Gastroesophageal sphincter (tissue), 3 donors: ENCODE measurements around the gene FAM222B.

ENCODE experiments used
- CTCF ChIP-seq, 4 experiments: fragments of 200-600 bp in 2 of 4; fragments of 450-650 bp in 2 of 4; sonication (generic) in 1 of 4; IDR thresholded peaks; one replicate each; pipeline ENCODE4 v1.5.1; 2017 to 2019; ENCODE audit warnings: antibody characterized with exemption in 4 of 4, mild to moderate bottlenecking in 2 of 4, moderate library complexity in 2 of 4
- EP300 ChIP-seq: sonication (generic); formaldehyde crosslinking; IDR thresholded peaks from one replicate; pipeline ENCODE4 v1.6.1; 2017; ENCODE audit warnings: antibody characterized with exemption, mild to moderate bottlenecking
- POLR2A ChIP-seq, 2 donors: fragments of 450-650 bp; IDR thresholded peaks; one replicate each; pipeline ENCODE4 v1.6.1; 2017; ENCODE audit warnings: antibody characterized with exemption in 2 of 2, mild to moderate bottlenecking in 2 of 2, moderate library complexity in 1 of 2
- POLR2AphosphoS5 ChIP-seq: sonication (generic); formaldehyde crosslinking; IDR thresholded peaks from one replicate; pipeline ENCODE4 v1.6.1; 2017; ENCODE audit warnings: antibody characterized with exemption

DNA sequence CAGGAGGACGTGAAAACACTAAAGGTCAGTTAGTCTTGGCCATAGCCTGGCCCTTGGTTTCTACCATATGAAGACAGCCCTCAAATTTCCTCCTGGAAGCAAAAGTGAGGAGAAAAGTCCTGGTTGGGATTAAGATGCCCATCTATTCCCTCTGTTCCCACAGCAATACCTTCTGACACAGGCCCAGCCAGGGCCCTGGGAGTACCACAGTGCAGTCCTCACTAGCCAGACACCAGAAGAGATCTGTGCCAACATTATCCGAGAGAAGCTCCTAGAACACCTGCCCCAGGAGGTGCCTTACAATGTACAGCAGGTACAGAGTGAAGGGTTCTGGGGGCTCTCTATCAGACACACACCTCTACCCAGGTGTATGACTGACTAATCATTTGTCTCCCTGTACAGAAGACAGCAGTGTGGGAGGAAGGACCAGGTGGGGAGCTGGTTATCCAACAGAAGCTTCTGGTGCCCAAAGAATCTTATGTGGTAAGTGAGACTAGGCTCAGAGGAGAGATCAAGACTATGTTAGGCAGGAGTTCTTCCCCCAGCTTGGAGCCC is 16.3 kb upstream of the FAM222B start:
- TF ChIP-seq POLR2AphosphoS5, result no peak
- TF ChIP-seq CTCF (IDR thresholded peaks at IDR 0.05), result no peak
- no peak for TF ChIP-seq EP300
- no peak for TF ChIP-seq POLR2A (IDR thresholded peaks at IDR 0.05)
